ACHN (cell line): ENCODE measurements around the gene TBC1D10B.
"Not testable (repeated sequence)": the region's sequence is repeated elsewhere in the genome, so short reads cannot be mapped to it uniquely, and the experiment has no call there.

Experiments
- DNase-seq: peaks from one replicate; pipeline ENCODE4 v3.0.0-alpha.2; 2015
- in situ Hi-C: cut with HindIII; loops from 2 replicates; pipeline ENCODE4 v1.10.0; 2017; ENCODE audit warnings: low sequenced_read_pairs, low pct_ligation_motif_present, low pct_unique_long_range_greater_than_20kb

TBC1D10B gene

GRCh38 chr16:30398661-30399434 is 28.6 kb upstream of the TBC1D10B start:
- in situ Hi-C loops, result no loop called here
- DNase-seq, result no peak

GRCh38 chr16:30397776-30398660 is 27.7 kb upstream of the TBC1D10B start:
- in situ Hi-C loops, result no loop called here
- DNase-seq, result no peak

GRCh38 chr16:30397056-30397455 is 26.8 kb upstream of the TBC1D10B start:
- no peak for DNase-seq
- in situ Hi-C loops, result no loop called here

GRCh38 chr16:30396627-30397026 is 26.3 kb upstream of the TBC1D10B start:
- in situ Hi-C loops, DNase-seq: not testable (repeated sequence)

- no peak for DNase-seq
- in situ Hi-C loops, result no loop called here
Measured at GRCh38 chr16:30395992-30396585, 25.8 kb upstream of the TBC1D10B start.

GRCh38 chr16:30395155-30395991 is 25.1 kb upstream of the TBC1D10B start, which contains the start of gene ZNF48:
Gene ZNF48 (plus strand): TSS chr16:30395420. CDS start chr16:30395795, 375 bp downstream.
- in situ Hi-C loops, result no loop called here
- peak; percentile 93 for DNase-seq

GRCh38 chr16:30394592-30395154 is 24.4 kb upstream of the TBC1D10B start:
- peak; percentile 33 for DNase-seq
- in situ Hi-C loops, result no loop called here

- in situ Hi-C loops, result no loop called here
- DNase-seq, result no peak
Measured at GRCh38 chr16:30383521-30383920, 13.2 kb upstream of the TBC1D10B start.

GRCh38 chr16:30382111-30382881 is 12.0 kb upstream of the TBC1D10B start, which contains the start of gene SEPTIN1:
Gene SEPTIN1 (minus strand): TSS chr16:30382561. CDS start chr16:30382542, 19 bp downstream.
- in situ Hi-C loops, result no loop called here
- no peak for DNase-seq

- DNase-seq, result no peak
- in situ Hi-C loops, result no loop called here
Measured at GRCh38 chr16:30381291-30382041, 11.2 kb upstream of the TBC1D10B start.

- in situ Hi-C loops, result no loop called here
- DNase-seq, result no peak
Measured at GRCh38 chr16:30380803-30381208, 10.5 kb upstream of the TBC1D10B start.

GRCh38 chr16:30380072-30380802 is 9.9 kb upstream of the TBC1D10B start:
- in situ Hi-C loops, result no loop called here
- DNase-seq, result no peak

GRCh38 chr16:30379158-30379783 is 9.0 kb upstream of the TBC1D10B start:
- in situ Hi-C loops, result no loop called here
- no peak for DNase-seq

GRCh38 chr16:30378236-30379157 is 8.2 kb upstream of the TBC1D10B start:
- in situ Hi-C loops, result no loop called here

GRCh38 chr16:30377812-30378235 is 7.5 kb upstream of the TBC1D10B start:
- in situ Hi-C loops, result no loop called here
- DNase-seq, result peak; percentile 87

More at GRCh38 chr16:30378236-30379157, 8.2 kb upstream of the TBC1D10B start:
- peak; percentile 99 for DNase-seq
